ENCODE data around the gene CST3.

The CST3 gene

DNA sequence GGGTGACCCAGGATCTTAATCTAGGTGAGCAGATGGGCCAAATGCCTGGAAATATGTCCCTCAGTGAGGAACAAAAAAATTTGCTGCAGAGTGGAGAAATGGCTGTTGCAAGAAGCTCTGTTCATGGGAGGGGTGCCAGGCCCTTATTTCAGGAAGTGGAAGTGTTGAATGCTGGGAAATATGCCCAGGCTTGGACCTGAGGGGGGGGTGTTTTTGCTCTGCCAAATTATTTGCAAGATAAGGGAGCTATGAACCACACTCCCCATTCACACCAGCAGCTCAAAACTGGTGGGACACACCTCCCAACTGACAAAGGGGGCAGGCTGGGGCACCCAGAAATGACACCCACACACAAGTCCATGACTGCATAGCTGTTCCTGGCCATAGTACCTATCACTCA is 42.4 kb upstream of the CST3 start:
- in situ Hi-C loops (cut with MboI; ENCODE audit: low sequenced_read_pairs, unreplicated experiment), result no loop called here
- no peak for TF ChIP-seq CTCF (IDR thresholded peaks at IDR 0.05; ENCODE audit: borderline replicate concordance, control extremely low read depth, extremely low read depth, insufficient read depth, missing control alignments)
- DNase-seq (ENCODE audit: low spot score), result no peak

GRCh38 chr20:23679133-23680092 is 41.7 kb upstream of the CST3 start:
- no peak for TF ChIP-seq CTCF (IDR thresholded peaks at IDR 0.05; ENCODE audit: borderline replicate concordance, control extremely low read depth, extremely low read depth, insufficient read depth, missing control alignments)
- in situ Hi-C loops (cut with MboI; ENCODE audit: low sequenced_read_pairs, unreplicated experiment), result no loop called here
- no peak for DNase-seq (ENCODE audit: low spot score)

GRCh38 chr20:23673209-23673608 is 35.5 kb upstream of the CST3 start:
- TF ChIP-seq CTCF (IDR thresholded peaks at IDR 0.05; ENCODE audit: borderline replicate concordance, control extremely low read depth, extremely low read depth, insufficient read depth, missing control alignments), result no peak

DNA sequence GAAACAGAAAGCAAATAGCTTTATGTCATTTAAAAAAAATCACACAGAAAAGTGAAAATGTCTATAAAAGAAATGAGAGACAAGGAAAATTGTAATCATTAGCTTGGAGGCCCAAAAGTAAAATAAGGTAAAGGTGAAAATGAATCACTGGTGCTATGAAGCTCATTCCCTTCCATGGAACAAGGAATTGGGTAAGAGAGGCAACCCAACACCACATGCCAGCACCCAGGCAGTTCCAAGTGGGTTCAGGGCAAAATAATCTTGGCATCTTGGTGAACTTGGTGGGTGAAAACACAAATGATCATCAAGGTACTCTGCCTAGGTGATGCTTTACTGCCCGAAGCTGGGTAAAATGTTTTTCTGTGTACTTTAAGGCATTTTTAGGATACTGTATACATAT is 34.4 kb upstream of the CST3 start:
- no peak for TF ChIP-seq CTCF (IDR thresholded peaks at IDR 0.05; ENCODE audit: borderline replicate concordance, control extremely low read depth, extremely low read depth, insufficient read depth, missing control alignments)
- DNase-seq (ENCODE audit: low spot score), result no peak
- in situ Hi-C loops (cut with MboI; ENCODE audit: low sequenced_read_pairs, unreplicated experiment), result no loop called here

More at GRCh38 chr20:23673209-23673608, 35.5 kb upstream of the CST3 start:
- DNase-seq (ENCODE audit: low spot score), result no peak
- in situ Hi-C loops (cut with MboI; ENCODE audit: low sequenced_read_pairs, unreplicated experiment), result no loop called here

- DNase-seq (ENCODE audit: low spot score), result no peak
- no peak for TF ChIP-seq CTCF (IDR thresholded peaks at IDR 0.05; ENCODE audit: borderline replicate concordance, control extremely low read depth, extremely low read depth, insufficient read depth, missing control alignments)
- in situ Hi-C loops (cut with MboI; ENCODE audit: low sequenced_read_pairs, unreplicated experiment), result no loop called here
Observed at GRCh38 chr20:23671479-23671878, 33.7 kb upstream of the CST3 start.

GRCh38 chr20:23670361-23670760 is 32.6 kb upstream of the CST3 start:
- DNase-seq (ENCODE audit: low spot score), result no peak
- in situ Hi-C loops (cut with MboI; ENCODE audit: low sequenced_read_pairs, unreplicated experiment), result no loop called here
- no peak for TF ChIP-seq CTCF (IDR thresholded peaks at IDR 0.05; ENCODE audit: borderline replicate concordance, control extremely low read depth, extremely low read depth, insufficient read depth, missing control alignments)

Measured in GM13976 (cell line).